ENCODE results near the gene SLC4A7. TPM values are rescaled to one million over a fixed set of nuclear protein-coding genes. Genes with fewer than 3 reads are reported as not detected.

Gene SLC4A7
- total RNA-seq, 1 donor, result 281 TPM

DNA sequence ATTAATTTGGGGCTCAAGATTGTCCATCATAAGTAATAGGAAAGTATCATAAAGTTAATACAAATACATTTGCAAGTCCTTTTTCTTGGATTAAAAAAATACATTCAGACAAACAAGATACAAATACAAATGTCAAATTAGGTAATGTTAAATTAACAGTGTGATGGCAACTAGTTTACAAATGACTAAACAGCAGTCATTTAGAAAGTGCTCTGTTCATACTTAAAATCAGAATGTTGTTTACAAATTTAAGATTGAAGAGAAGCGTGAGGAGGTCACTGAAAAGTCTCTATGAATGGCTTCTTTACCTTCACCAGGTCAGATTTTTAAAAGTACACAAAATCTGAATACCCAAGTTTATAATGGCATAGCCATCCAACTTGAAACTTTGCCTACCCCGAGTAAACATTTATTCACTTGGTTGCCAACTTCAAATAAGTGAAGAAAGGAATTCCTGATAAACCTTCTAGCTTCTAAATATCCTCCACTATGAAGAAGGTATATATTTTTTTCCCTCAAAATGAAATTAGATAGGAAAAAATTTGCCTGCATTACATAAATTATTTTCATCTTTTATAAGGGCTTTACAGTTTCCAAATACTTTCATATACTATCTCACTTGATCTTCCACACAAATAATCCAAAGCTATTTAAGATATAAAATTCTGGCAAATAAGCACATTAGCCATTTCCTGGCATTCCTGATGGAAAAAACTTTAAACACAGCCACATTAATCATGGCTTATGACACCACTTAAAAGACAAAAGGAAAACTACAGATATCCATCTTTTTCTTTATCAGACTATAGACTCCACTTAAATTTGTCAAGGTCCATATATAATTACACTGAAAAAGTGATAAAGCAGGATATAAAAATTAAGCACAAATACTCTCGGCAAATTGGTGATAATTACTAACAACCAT, 103.5 kb downstream of the SLC4A7 start:
- Histone ChIP-seq H3K36me3 (ENCODE audit: insufficient read depth, low read length) (peaks cover 81% of the 10 kb centered on the region), H3K4me1 (ENCODE audit: insufficient read depth, low read length) (no peaks in the 10 kb centered on the region), H3K4me3 (ENCODE audit: insufficient read depth, low read length) (no peak overlapping the region), H3K79me2 (ENCODE audit: insufficient read depth, low read length) (no peaks in the 10 kb centered on the region), H3K27ac (ENCODE audit: low read depth, low read length) (no peak overlapping the region), H4K20me1 (ENCODE audit: insufficient read depth, low read length) (no peaks in the 10 kb centered on the region), H3K9me3 (ENCODE audit: low read depth, low read length) (no peaks in the 10 kb centered on the region), H2AFZ (ENCODE audit: low read length) (no peak overlapping the region), H3K4me2 (ENCODE audit: insufficient read depth, low read length) (no peak overlapping the region), H3K27me3 (ENCODE audit: insufficient read depth, low read length) (no peaks in the 10 kb centered on the region)
- no peak for DNase-seq (ENCODE audit: insufficient read length, low spot score, missing footprints)
- TF ChIP-seq, protein P1, sequence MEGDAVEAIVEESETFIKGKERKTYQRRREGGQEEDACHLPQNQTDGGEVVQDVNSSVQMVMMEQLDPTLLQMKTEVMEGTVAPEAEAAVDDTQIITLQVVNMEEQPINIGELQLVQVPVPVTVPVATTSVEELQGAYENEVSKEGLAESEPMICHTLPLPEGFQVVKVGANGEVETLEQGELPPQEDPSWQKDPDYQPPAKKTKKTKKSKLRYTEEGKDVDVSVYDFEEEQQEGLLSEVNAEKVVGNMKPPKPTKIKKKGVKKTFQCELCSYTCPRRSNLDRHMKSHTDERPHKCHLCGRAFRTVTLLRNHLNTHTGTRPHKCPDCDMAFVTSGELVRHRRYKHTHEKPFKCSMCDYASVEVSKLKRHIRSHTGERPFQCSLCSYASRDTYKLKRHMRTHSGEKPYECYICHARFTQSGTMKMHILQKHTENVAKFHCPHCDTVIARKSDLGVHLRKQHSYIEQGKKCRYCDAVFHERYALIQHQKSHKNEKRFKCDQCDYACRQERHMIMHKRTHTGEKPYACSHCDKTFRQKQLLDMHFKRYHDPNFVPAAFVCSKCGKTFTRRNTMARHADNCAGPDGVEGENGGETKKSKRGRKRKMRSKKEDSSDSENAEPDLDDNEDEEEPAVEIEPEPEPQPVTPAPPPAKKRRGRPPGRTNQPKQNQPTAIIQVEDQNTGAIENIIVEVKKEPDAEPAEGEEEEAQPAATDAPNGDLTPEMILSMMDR (IDR thresholded peaks at IDR 0.05; ENCODE audit: extremely low read depth, low read depth, low read length), result no peak

DNA sequence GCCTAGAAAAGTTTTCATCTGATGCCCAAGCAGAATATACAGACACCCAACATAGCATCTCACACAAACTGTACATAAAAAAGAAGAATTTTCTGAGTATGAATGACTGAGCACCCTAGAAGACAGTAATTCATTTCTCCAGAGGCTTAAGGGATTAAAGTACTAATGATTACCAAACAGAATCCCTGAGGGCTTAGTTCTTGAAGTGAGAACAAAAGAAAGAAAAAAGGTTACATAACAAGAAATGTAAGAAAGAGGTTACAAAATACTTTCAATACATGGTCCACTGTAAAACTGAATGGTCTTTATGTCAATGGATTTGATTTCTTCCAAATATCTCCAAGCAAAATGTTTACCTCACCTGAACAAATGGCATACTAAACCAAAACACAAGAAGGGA, 105.9 kb downstream of the SLC4A7 start:
- H3K36me3 ChIP-seq (ENCODE audit: insufficient read depth, low read length), result peaks cover 77% of the 10 kb centered on the region
- H3K4me3 ChIP-seq (ENCODE audit: insufficient read depth, low read length), result no peak overlapping the region
- no peaks in the 10 kb centered on the region for H3K27me3 ChIP-seq (ENCODE audit: insufficient read depth, low read length)
- no peaks in the 10 kb centered on the region for H3K79me2 ChIP-seq (ENCODE audit: insufficient read depth, low read length)
- H2AFZ ChIP-seq (ENCODE audit: low read length), result no peak overlapping the region
- H3K4me1 ChIP-seq (ENCODE audit: insufficient read depth, low read length), result no peaks in the 10 kb centered on the region
- no peak for DNase-seq (ENCODE audit: insufficient read length, low spot score, missing footprints)
- no peak overlapping the region for H3K27ac ChIP-seq (ENCODE audit: low read depth, low read length)
- H3K9me3 ChIP-seq (ENCODE audit: low read depth, low read length), result no peaks in the 10 kb centered on the region
- no peaks in the 10 kb centered on the region for H4K20me1 ChIP-seq (ENCODE audit: insufficient read depth, low read length)
- H3K4me2 ChIP-seq (ENCODE audit: insufficient read depth, low read length), result no peak overlapping the region
- TF ChIP-seq, protein P1 (IDR thresholded peaks at IDR 0.05; ENCODE audit: extremely low read depth, low read depth, low read length), result no peak

DNA sequence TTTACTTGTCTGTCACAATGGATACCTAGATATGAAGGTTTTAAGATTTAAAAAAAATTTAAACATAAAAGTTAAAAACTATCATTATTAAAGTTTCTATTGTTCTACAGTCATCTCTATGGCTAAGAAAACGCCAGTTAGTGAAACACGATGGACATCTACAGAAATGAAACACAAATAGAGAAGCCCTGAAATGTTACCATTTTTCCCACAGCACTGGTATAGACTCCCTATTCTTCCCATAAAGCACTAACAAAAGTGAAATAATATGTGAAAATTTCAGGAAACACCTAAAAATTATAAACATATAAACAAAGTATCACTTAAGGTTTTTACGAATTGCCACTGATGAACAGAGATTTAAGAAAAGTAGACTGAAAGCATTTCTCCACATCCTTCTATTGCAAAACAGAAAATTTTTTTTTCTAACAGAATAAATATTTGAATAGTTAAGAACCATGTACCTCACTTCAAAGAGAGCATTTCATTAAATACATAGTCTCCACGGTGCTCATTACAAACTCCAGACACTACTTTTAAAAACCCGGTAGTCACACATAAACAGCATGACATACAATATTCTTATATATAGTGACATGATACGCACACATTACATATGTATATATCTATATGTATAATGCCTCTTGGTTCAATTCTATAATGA, 107.9 kb downstream of the SLC4A7 start:
- DNase-seq (ENCODE audit: insufficient read length, low spot score, missing footprints), result no peak
- H3K4me2 ChIP-seq (ENCODE audit: insufficient read depth, low read length), result no peak overlapping the region
- H3K4me3 ChIP-seq (ENCODE audit: insufficient read depth, low read length), result no peak overlapping the region
- no peaks in the 10 kb centered on the region for H3K27me3 ChIP-seq (ENCODE audit: insufficient read depth, low read length)
- peaks cover 58% of the 10 kb centered on the region for H3K36me3 ChIP-seq (ENCODE audit: insufficient read depth, low read length)
- H3K4me1 ChIP-seq (ENCODE audit: insufficient read depth, low read length), result no peaks in the 10 kb centered on the region
- no peaks in the 10 kb centered on the region for H3K9me3 ChIP-seq (ENCODE audit: low read depth, low read length)
- H2AFZ ChIP-seq (ENCODE audit: low read length), result no peak overlapping the region
- H3K27ac ChIP-seq (ENCODE audit: low read depth, low read length), result no peak overlapping the region
- no peaks in the 10 kb centered on the region for H3K79me2 ChIP-seq (ENCODE audit: insufficient read depth, low read length)
- TF ChIP-seq, protein P1 (IDR thresholded peaks at IDR 0.05; ENCODE audit: extremely low read depth, low read depth, low read length), result no peak
- no peaks in the 10 kb centered on the region for H4K20me1 ChIP-seq (ENCODE audit: insufficient read depth, low read length)
